Thoracic aorta (tissue), 2 donors: ENCODE measurements around the gene KIF26B. TPM values are rescaled to one million over a fixed set of nuclear protein-coding genes. Genes with fewer than 3 reads are reported as not detected.

Experiments used
- ATAC-seq: fragments of 150-250 bp; one replicate; pipeline ENCODE4 v1.8.0; 2017; ENCODE audit warnings: low read depth; ENCODE audit not compliant: insufficient number of reproducible peaks, low FRiP score
- DNase-seq: peaks from one replicate; pipeline ENCODE4 v3.0.0-alpha.2; 2020; ENCODE audit warnings: low spot score
- H3K27ac ChIP-seq, 2 donors: fragments of 200-600 bp; sonication (generic); 1 replicate in 1 of 2; 2 replicates in 1 of 2; pipeline ENCODE4 v1.5.1; 2016; ENCODE audit warnings: mild to moderate bottlenecking in 2 of 2, moderate library complexity in 2 of 2
- H3K27me3 ChIP-seq: fragments of 200-600 bp; sonication (generic); replicated peaks from 2 replicates; pipeline ENCODE4 v1.6.0; 2016; ENCODE audit warnings: mild to moderate bottlenecking; ENCODE audit not compliant: insufficient read depth
- H3K36me3 ChIP-seq: fragments of 200-600 bp; sonication (generic); one replicate; pipeline ENCODE4 v1.5.1; 2016
- H3K4me1 ChIP-seq, 2 donors: fragments of 200-600 bp; sonication (generic); 1 replicate in 1 of 2; 2 replicates in 1 of 2; pipeline versions ENCODE4 v1.5.1 to v1.6.0; 2016; ENCODE audit warnings: low read depth in 2 of 2, mild to moderate bottlenecking in 1 of 2; ENCODE audit not compliant: control insufficient read depth in 1 of 2
- H3K4me3 ChIP-seq: fragments of 200-600 bp; sonication (generic); 2 replicates; pipeline ENCODE4 v1.5.1; 2016; ENCODE audit warnings: mild to moderate bottlenecking
- H3K9me3 ChIP-seq: fragments of 200-600 bp; sonication (generic); 2 replicates; pipeline ENCODE4 v1.5.1; 2016
- total RNA-seq, 2 donors: library from RNA; depleted of rRNA; stranded (reverse); fragments of >200 nt; gene quantifications; one replicate each; pipeline versions ENCODE4 v1.1.0 to v1.2.3, GENCODE V29; 2016
- TF ChIP-seq, protein P1 (sequence below): fragments of 200-600 bp; sonication (generic); IDR thresholded peaks from one replicate; pipeline ENCODE4 v1.5.1; 2019; ENCODE audit warnings: antibody characterized with exemption

Gene KIF26B
- total RNA-seq, 2 donors from 2014 or later = 0.14 to 0.41 TPM

- no peak for DNase-seq
- Histone ChIP-seq H3K4me1 (no peaks in the 10 kb centered on the region), H3K9me3 (no peaks in the 10 kb centered on the region), H3K36me3 (no peaks in the 10 kb centered on the region), H3K27ac (no peak overlapping the region), H3K27me3 (no peaks in the 10 kb centered on the region), H3K4me3 (no peak overlapping the region)
- TF ChIP-seq, protein P1, sequence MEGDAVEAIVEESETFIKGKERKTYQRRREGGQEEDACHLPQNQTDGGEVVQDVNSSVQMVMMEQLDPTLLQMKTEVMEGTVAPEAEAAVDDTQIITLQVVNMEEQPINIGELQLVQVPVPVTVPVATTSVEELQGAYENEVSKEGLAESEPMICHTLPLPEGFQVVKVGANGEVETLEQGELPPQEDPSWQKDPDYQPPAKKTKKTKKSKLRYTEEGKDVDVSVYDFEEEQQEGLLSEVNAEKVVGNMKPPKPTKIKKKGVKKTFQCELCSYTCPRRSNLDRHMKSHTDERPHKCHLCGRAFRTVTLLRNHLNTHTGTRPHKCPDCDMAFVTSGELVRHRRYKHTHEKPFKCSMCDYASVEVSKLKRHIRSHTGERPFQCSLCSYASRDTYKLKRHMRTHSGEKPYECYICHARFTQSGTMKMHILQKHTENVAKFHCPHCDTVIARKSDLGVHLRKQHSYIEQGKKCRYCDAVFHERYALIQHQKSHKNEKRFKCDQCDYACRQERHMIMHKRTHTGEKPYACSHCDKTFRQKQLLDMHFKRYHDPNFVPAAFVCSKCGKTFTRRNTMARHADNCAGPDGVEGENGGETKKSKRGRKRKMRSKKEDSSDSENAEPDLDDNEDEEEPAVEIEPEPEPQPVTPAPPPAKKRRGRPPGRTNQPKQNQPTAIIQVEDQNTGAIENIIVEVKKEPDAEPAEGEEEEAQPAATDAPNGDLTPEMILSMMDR = no peak
- no peak for ATAC-seq
Measured at GRCh38 chr1:245480393-245481120, 325.8 kb downstream of the KIF26B start.

GRCh38 chr1:245481261-245481660 is 326.5 kb downstream of the KIF26B start:
- ATAC-seq (no peak), DNase-seq (no peak)
- Histone ChIP-seq H3K27me3 (no peaks in the 10 kb centered on the region), H3K9me3 (no peaks in the 10 kb centered on the region), H3K4me1 (no peaks in the 10 kb centered on the region), H3K36me3 (no peaks in the 10 kb centered on the region), H3K27ac (no peak overlapping the region), H3K4me3 (no peak overlapping the region)
- TF ChIP-seq, protein P1 = no peak

GRCh38 chr1:245483247-245483646 is 328.5 kb downstream of the KIF26B start:
- Histone ChIP-seq H3K4me3 (no peak overlapping the region), H3K4me1 (no peaks in the 10 kb centered on the region), H3K36me3 (no peaks in the 10 kb centered on the region), H3K27me3 (no peaks in the 10 kb centered on the region), H3K27ac (no peak overlapping the region), H3K9me3 (no peaks in the 10 kb centered on the region)
- DNase-seq (no peak), ATAC-seq (no peak)
- TF ChIP-seq, protein P1 = no peak

GRCh38 chr1:245484176-245484575 is 329.4 kb downstream of the KIF26B start:
- Histone ChIP-seq H3K4me1 (no peaks in the 10 kb centered on the region), H3K36me3 (no peaks in the 10 kb centered on the region), H3K4me3 (no peak overlapping the region), H3K9me3 (no peaks in the 10 kb centered on the region), H3K27ac (no peak overlapping the region), H3K27me3 (no peaks in the 10 kb centered on the region)
- TF ChIP-seq, protein P1 = no peak
- no peak for ATAC-seq
- no peak for DNase-seq

DNA sequence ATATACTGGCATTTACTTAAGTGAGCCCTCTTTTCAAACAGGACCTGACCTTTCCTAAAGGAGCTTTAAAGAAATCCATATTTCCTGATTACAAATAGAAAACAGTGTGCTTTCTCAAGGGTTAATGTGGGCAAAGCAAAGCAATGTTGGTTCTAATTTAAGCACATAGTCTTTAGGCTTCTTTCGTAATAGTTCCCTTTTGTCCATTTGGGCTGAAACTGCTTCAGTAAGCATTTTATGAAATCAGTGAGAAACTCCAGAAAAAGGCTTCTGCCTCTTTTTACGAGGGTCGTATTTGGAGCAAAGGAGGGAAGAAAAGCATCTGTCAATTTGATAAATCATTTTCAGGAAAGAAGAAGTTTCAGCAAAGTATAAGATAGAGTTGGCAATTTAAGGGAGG is 331.2 kb downstream of the KIF26B start:
- no peak overlapping the region for H3K4me3 ChIP-seq
- H3K27me3 ChIP-seq = no peaks in the 10 kb centered on the region
- H3K36me3 ChIP-seq = no peaks in the 10 kb centered on the region
- TF ChIP-seq, protein P1 = no peak
- no peaks in the 10 kb centered on the region for H3K9me3 ChIP-seq
- H3K4me1 ChIP-seq = no peaks in the 10 kb centered on the region
- DNase-seq = no peak
- H3K27ac ChIP-seq = no peak overlapping the region
- no peak for ATAC-seq
